ENCODE results near the gene GHITM.

Gene GHITM

DNA sequence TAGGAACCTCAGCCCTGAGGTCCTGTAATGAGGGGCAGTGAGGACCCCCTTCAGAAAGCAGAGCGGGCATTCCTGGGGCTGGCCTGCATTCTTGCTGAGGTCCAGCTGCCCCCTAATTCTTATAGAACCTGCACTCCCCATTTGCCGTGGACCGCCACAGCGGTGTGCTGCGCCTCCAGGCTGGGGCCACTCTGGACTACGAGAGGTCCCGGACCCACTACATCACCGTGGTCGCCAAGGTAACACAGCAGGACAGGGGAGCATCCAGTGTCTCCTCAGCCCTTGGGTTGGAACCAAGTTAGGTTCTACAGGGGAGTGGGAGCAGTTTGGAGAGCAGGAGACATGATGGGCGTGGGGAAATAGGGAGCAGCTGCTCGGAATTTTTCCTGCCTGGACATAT is 62.4 kb downstream of the GHITM start:
- no peak for DNase-seq

DNA sequence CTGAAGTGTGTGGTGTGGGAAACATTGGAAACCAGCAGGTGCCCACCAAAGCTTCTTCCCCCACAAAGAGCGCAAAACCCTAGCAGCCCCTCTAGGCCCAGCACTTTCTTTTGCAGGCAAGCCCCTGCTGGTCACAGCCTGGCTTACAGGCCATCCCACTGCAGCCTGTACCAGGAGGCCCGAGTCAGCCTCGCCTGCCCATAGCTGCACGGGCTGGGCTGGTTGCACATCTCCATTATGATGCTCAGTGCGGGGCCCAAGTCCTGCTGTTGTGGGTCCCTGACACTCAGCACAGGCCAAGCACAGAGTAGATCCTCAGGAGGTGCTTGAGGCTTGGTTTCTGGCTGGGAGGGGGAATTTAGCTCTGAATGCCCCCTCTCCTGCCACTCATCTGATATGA is 63.0 kb downstream of the GHITM start:
- DNase-seq = no peak

Data from DMS79 (cell line).